ENCODE data around the gene NCOA3. TPM values are rescaled to one million over a fixed set of nuclear protein-coding genes. Genes with fewer than 3 reads are reported as not detected.
A peak's percentile ranks its signal among the peaks of the same experiment; 100 is the strongest.

NCOA3 gene
- total RNA-seq, 1 experiment from 2014 or later: 31.1 TPM

DNA sequence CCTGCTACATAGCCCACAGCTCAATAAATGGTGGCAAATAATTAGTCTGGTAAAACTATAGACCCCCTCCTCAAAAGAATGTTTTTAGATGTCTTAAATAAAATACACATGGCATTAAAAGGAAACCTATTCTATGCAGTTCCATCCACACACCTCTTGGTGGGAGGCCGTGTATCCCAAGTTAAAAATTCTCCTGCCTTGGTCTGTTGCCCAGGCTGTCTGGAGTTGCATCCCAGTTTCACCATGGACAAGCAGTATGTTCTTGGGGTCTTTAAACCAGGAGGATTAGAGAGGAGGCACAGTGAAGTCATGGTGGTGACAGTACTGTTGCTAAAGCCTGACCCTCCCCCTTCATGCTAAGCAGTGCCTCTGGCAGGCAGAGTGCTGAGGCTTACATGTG is 188.0 kb downstream of the NCOA3 start:
- no peak overlapping the region for H3K9ac ChIP-seq (ENCODE audit: low read length)
- DNase-seq (no peak), ATAC-seq (no peak)
- H3K27me3 ChIP-seq (ENCODE audit: low read length): no peaks in the 10 kb centered on the region
- POLR2A ChIA-PET (ENCODE audit: unreplicated experiment): no interaction called here
- no peak overlapping the region for H3K4me3 ChIP-seq (ENCODE audit: low read length)
- H3K4me2 ChIP-seq (ENCODE audit: low read length): no peak overlapping the region
- no peaks in the 10 kb centered on the region for H4K20me1 ChIP-seq (ENCODE audit: low read length)
- H3K27ac ChIP-seq (ENCODE audit: low read length): no peak overlapping the region
- no peak overlapping the region for H2AFZ ChIP-seq (ENCODE audit: low read length)
- H3F3A ChIP-seq (ENCODE audit: low read length, unreplicated experiment): no peaks in the 10 kb centered on the region
- no peaks in the 10 kb centered on the region for H3K79me2 ChIP-seq (ENCODE audit: low read length)
- TF ChIP-seq EZH2phosphoT487 (IDR thresholded peaks at IDR 0.05; ENCODE audit: borderline replicate concordance, low read length) (no peak), EZH2 (IDR thresholded peaks at IDR 0.05; ENCODE audit: low read length, unreplicated experiment) (no peak), CTCF (conservative IDR thresholded peaks at IDR 0.05; ENCODE audit: low read depth, low read length) (no peak)
- H3K9me3 ChIP-seq (ENCODE audit: low read length): peaks cover 23% of the 10 kb centered on the region
- intact Hi-C loops (cut with micrococcal nuclease): no loop called here
- H3K36me3 ChIP-seq (ENCODE audit: low read depth, low read length): peaks cover 81% of the 10 kb centered on the region
- no peaks in the 10 kb centered on the region for H3K4me1 ChIP-seq (ENCODE audit: insufficient read depth, low read length)
- H3K9me2 ChIP-seq (replicated peaks; ENCODE audit: low read length): no peaks in the 10 kb centered on the region
- CTCF ChIA-PET: no interaction called here
- no TSS peak for BruUV-seq (replicated peaks)

GRCh38 chr20:47691625-47692024 is 189.9 kb downstream of the NCOA3 start:
- Histone ChIP-seq H3K4me2 (ENCODE audit: low read length) (no peak overlapping the region), H3F3A (ENCODE audit: low read length, unreplicated experiment) (no peaks in the 10 kb centered on the region), H3K79me2 (ENCODE audit: low read length) (no peaks in the 10 kb centered on the region), H2AFZ (ENCODE audit: low read length) (no peak overlapping the region), H3K9me2 (replicated peaks; ENCODE audit: low read length) (no peaks in the 10 kb centered on the region), H3K36me3 (ENCODE audit: low read depth, low read length) (peaks cover 83% of the 10 kb centered on the region), H4K20me1 (ENCODE audit: low read length) (no peaks in the 10 kb centered on the region), H3K9me3 (ENCODE audit: low read length) (peaks cover 23% of the 10 kb centered on the region), H3K27ac (ENCODE audit: low read length) (no peak overlapping the region), H3K4me1 (ENCODE audit: insufficient read depth, low read length) (no peaks in the 10 kb centered on the region), H3K27me3 (ENCODE audit: low read length) (no peaks in the 10 kb centered on the region), H3K4me3 (ENCODE audit: low read length) (no peak overlapping the region), H3K9ac (ENCODE audit: low read length) (no peak overlapping the region)
- CTCF ChIA-PET: no interaction called here
- POLR2A ChIA-PET (ENCODE audit: unreplicated experiment): no interaction called here
- intact Hi-C loops (cut with micrococcal nuclease): no loop called here
- no peak for TF ChIP-seq CTCF (conservative IDR thresholded peaks at IDR 0.05; ENCODE audit: low read depth, low read length)
- no peak for TF ChIP-seq EZH2 (IDR thresholded peaks at IDR 0.05; ENCODE audit: low read length, unreplicated experiment)
- TF ChIP-seq EZH2phosphoT487 (IDR thresholded peaks at IDR 0.05; ENCODE audit: borderline replicate concordance, low read length): no peak
- BruUV-seq (replicated peaks): no TSS peak
- DNase-seq (peak; percentile 22), ATAC-seq (no peak)

- Histone ChIP-seq H3K9me2 (replicated peaks; ENCODE audit: low read length) (no peaks in the 10 kb centered on the region), H3K4me1 (ENCODE audit: insufficient read depth, low read length) (no peaks in the 10 kb centered on the region), H3F3A (ENCODE audit: low read length, unreplicated experiment) (no peaks in the 10 kb centered on the region), H2AFZ (ENCODE audit: low read length) (no peak overlapping the region), H3K27ac (ENCODE audit: low read length) (no peak overlapping the region), H3K9ac (ENCODE audit: low read length) (no peak overlapping the region), H3K36me3 (ENCODE audit: low read depth, low read length) (peaks cover 81% of the 10 kb centered on the region), H3K4me3 (ENCODE audit: low read length) (no peak overlapping the region), H4K20me1 (ENCODE audit: low read length) (no peaks in the 10 kb centered on the region), H3K4me2 (ENCODE audit: low read length) (no peak overlapping the region), H3K9me3 (ENCODE audit: low read length) (peaks cover 23% of the 10 kb centered on the region), H3K79me2 (ENCODE audit: low read length) (no peaks in the 10 kb centered on the region), H3K27me3 (ENCODE audit: low read length) (no peaks in the 10 kb centered on the region)
- ChIA-PET POLR2A (ENCODE audit: unreplicated experiment) (interaction anchor here (0.5 kb wide), 1 partner anchor 229 kb away, joined by 15 read pairs; no protein-coding TSS in a partner anchor), CTCF (no interaction called here)
- intact Hi-C loops (cut with micrococcal nuclease): no loop called here
- no peak for ATAC-seq
- no TSS peak for BruUV-seq (replicated peaks)
- DNase-seq: no peak
- TF ChIP-seq EZH2phosphoT487 (IDR thresholded peaks at IDR 0.05; ENCODE audit: borderline replicate concordance, low read length) (no peak), EZH2 (IDR thresholded peaks at IDR 0.05; ENCODE audit: low read length, unreplicated experiment) (no peak), CTCF (conservative IDR thresholded peaks at IDR 0.05; ENCODE audit: low read depth, low read length) (no peak)
Observed at GRCh38 chr20:47694021-47694818, 192.5 kb downstream of the NCOA3 start.
